Measurements from ENCODE around the gene SMIM28.
A peak's percentile ranks its signal among the peaks of the same experiment; 100 is the strongest.

SMIM28 gene

DNA sequence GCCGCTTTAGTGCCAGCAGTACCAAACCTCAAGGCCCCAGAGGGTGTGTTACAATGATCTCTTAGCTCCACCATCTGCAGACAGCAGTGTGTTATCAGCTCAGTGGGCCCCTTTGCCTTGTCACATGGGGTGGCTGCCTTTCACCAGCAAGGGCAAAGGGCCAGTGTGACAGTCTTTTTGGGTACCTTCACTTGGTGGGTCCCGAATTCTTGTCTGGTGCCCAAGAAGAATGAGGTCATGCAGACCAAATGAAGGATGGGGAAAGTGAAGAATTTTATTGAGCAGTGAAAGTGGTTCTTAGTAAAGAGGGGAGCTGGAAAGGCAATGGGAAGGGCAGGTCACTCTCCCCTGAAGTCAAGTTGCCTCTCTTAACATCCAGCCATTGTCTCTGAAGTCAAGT, 2.9 kb upstream of the SMIM28 start:
- no peak for DNase-seq

DNA sequence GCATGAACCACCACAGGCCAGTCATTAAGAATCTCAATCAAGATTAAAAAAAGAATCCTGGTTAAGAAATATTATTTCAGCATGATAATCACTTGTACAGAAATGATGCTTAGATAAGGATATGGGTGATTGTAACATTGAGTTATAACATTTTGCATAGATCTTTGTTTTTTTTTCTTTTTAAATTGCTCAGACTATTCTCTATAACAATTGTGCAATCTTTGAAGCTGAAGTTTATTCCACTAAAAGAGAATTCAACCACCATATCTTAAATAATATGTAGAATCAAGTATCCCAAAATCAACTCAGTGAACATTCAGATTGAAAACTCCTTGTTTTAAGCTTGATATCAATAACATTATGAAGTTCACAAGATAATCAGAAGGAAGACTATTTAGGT, 663 bp upstream of the SMIM28 start:
- no peak for DNase-seq

DNA sequence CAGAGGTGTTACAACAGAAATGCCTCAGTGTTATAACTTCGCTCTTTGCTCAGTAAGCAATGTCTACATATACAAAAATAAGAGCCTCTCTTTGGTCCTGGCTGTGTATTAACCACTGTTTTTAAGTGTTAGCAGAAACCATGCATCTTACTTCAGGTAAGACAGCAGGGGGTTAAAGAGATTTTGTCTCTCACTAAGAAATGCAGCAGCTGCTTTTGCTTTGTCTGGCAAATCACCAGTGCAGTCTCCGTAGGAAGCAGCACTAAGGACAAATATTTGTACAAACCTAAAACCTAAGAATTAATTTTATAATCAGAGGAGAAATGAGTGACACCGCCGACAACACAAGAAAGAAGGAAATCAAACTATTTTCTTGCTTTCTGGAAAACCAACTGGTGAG, 758 bp downstream of the SMIM28 start:
- DNase-seq: no peak

DNA sequence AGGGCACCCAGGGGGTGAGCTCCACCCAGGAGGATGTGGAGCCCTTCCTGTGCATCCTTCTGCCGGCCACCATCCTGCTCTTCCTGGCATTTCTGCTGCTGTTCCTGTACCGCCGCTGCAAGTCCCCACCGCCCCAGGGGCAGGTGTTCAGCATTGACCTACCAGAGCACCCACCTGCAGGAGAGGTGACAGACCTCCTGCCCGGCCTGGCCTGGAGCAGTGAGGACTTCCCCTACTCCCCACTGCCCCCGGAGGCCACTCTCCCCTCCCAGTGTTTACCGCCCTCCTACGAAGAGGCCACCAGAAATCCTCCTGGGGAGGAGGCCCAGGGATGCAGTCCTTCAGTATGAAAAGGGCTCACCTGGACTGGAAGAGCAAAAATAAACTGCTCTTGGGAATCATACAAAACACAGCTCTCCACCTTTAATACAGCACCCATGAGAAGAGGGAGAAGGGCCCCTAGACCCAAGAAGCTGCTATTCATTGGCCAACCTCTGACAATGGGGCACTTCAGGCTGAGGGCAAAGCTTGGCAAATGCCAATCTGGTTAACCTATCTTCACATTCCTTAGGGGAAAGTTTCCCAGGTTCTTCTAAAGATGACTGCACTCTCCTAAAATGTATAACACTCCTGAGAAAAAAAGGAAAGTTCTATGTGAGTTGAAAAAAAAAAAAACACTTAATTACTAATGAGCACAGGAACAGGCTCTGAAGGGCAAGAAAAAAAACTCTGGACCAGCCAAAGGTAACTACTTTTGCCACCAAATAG, 5.0 kb downstream of the SMIM28 start:
- DNase-seq: no peak

DNA sequence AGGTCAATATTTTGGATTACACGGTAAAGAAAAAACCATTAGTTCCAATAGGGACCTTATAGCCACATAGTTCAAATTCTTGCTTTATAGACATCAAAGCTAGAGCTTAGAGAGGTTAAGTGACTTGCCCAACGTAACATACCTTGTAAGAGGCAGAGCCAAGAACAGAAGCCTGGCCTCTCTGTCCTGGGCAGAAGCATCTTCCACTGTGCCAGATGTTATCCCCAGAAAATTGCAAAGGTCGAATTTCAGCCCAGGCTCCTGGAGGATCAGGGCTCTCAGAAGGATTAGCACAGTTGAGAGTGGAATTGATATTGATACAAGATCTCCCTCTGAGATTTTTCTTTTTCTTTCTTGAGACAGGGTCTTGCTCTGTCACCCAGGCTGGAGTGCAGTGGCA, 6.1 kb downstream of the SMIM28 start:
- DNase-seq: no peak

DNA sequence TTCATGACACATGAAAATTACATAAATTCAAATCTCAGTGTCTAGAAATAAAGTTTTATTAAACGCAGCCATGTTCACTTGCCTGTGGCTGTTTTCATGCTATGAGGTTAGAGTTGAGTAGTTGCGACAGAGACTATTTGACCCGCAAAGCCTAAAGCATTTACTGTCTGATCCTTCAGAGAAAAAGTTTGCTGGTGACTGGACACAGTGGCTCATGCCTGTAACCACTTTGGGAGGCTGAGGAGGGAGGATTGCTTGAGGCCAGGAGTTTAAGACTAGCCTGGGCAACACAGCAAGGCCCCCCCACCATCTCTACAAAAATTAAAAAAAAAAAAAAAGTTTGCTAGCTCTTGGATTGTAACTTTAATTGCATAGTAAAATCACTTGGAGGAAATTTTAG, 9.2 kb downstream of the SMIM28 start:
- DNase-seq: no peak

DNA sequence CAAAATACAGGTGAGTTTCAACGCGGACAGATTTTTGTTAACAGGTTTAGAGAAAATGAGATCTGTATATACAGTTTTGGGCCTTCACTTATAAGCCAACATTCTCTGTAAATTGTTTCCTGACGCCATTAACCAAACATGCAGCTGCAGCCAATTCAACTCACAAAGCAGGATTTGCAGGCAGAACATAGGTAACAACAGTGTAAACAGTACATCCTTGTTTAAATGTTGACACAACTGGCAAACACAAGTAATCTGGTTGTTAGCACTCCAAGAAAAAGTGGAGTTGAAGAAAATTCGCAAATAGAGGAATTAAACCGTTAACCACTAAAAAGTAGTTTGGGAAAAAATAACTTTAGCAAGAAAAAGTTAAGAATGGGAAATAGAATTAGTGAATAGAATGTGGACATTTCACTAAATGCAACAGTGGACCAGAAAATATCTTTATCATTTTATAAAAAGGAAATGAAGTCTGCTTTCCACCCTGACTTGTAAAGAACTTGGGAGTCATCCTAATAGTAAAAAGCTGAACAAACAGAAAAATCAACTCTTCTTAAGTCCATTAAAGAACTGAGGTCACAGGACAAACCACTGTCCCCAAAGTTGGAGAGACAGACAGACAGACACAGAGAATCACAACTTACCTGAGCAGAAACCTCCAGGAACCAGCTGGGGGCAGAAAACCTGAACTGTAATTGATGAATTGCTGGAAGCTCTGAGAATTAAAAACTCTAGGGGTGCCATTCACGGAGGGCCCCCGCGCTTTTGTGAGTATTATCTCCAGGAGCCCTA, 10.1 kb downstream of the SMIM28 start:
- no peak for DNase-seq

DNA sequence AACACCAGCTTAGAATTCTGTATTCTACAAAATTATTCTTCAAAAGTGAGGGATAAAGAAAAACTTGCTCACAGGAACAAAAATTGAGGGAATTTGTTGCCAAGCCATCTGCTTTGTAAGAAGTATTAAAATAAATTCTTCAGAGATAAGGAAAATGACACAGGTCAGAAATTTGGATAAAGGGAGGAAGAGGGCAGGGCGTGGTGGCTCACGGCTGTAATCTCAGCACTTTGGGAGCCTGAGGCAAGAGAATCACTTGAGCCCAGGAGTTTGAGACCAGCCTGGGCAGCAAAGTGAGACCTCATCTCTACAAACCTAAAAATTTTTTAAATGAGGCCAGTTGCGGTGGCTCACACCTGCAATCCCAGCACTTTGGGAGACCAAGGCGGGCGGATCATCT, 11.8 kb downstream of the SMIM28 start:
- DNase-seq: no peak

DNA sequence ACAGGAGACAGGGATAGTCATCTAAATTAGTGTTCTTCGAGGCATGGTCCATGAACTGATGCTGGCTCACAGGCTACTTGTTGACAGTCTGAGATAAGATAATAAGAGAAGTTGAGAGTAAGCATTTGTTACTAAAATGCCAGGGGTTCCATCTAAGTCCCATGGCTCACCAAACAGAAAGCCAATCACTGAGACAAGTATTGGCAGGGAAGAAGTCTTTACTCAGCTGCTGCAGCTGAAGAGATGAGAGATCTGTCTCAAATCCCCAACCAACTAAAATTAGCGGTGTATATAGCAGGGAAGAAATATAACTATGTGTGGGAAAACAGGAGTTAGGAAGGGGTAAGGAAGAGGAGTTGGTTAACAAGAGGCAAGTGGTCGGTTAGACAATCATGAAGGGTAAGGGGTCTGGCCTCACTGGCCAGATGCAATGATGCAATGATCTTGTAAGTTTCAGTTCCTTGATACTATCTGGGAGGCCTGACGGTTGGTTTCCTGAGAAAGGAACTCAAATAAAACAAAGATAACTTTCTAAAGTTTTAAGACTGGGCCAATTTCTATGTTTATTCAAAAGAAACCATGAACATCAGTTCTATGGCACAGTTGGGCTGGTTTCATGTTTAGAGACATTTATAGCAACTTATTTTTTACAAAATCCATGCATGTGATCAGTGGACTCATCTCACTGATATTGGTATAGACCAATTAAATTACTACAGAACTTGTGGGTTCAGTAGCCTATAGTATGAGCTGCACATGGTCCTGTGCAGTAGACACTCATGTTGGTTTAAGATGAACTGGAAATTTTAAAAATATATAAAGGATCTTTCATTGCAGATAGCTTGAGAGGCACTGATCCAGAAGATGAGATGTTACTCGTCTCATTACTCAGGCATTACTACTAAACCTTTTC, 16.4 kb downstream of the SMIM28 start:
- DNase-seq: no peak

DNA sequence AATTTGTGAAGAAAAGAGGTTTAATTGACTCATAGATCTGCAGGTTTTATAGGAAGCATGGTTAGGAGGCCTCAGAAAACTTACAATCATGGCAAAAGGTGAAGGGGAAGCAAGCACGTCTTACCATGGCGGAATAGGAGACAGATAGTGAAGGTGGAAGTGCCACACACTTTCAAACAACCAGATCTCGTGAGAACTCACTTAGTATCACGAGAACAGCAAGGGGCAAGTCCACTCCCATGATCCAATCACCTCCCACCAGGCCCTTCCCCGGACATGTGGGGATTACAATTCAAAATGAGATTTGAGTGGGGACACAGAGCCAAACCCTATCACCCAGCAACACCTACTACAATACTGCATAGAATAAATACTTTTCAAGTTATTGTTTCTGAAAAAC, 19.0 kb downstream of the SMIM28 start:
- no peak for DNase-seq

DNA sequence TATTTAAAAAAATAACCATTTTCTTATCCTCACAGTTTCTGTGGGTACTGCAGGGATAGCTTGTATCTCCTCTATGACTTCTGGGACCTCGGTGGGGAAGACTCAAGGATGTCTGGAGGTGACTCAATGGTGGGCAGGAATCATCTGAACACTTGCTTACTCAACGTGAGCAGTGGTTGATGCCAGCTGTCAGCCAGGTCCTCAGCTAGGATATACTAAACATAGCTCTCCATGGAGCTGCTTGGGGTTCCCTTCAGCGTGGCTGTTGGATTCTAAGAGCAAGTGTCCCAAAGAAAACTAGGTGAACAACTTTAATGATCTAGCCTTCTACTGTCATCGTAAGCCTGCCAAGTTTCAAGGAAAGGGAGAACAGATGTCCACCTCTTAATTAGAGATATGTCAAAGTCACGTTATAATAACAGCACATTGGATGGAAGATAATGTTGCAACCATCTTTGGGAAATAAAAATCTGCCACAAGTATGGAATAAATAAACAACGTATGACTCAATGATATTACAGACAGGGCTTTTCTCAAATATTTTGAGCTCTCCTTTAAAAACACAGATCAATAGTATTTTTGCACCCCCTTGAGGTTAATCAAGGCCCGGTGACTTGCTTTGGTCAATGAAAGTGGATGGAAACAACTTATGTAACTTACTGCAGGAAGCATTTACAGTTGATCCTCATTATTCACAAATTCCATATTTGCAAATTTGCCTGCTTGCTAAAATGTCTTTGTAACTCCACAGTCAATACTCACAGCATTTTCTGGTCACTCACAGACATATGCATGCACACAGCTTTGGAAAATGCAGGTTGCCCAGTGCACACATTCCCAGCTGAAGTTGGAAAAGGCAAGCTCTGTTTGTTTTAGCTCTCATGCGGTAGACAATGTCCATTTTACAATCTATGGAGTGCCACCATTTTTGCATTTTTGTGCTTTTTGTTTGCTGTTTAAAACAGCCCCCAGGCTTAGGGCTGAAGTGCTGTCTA, 19.7 kb downstream of the SMIM28 start:
- DNase-seq: peak; percentile 16

DNA sequence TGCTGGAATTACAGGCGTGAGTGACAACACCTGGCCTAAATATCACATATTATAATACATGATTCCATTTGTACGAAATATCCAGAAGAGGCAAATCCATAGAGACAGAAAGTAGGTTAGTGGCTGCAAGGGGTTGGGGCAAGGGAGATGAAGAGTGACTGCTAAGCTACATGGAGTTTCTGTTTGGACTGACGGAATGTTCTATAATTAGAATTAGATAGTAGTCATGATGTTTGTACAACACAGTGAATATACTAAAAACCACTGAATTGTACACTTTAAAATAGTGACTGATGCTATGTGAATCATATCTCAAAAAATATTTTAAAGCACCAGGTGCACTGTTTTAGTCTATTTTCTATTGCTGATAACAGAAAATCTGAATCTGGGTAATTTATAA, 22.6 kb downstream of the SMIM28 start:
- no peak for DNase-seq

DNA sequence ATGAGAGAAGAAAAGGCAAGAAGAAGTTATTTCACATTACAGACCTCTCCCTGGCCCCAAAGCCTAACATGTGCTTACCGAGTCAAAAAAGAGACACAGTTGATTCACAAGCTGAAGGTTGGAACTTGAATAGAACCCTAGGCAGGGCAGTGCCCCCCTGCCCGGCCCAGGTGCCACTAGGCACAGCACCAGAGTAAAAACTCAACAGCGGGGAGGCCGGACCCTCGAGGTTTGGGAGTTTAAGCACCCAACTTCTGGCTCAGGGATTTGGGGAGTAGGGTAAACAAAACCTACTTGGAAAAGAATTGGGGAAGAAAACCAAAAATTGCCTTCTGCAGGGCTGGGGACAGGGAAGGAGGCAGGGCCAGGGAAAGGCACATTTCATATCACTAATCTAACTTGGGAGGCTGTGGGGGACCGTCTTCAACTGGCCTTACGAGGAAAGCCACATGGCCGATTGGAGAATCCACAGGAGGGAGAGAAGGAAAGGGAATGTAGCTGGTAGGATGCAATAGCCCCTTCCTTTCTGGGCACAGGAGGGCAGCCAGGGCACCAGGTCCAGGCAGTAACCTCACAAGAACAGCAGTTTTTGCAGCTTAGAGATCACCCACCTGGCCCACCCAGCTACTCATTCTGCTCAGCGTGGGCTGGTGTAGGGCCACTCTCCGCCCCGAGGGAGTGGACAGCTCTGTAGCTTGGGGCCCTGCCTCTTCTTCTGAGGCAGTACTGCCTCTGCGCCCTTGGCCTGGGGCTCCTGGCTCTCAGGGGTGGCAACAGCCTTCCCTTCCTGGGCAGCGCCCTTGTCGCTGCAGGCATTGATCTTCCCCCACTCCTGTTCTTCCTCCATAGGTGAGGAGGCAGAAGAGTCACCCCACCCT, 24.5 kb downstream of the SMIM28 start:
- DNase-seq: no peak

DNA sequence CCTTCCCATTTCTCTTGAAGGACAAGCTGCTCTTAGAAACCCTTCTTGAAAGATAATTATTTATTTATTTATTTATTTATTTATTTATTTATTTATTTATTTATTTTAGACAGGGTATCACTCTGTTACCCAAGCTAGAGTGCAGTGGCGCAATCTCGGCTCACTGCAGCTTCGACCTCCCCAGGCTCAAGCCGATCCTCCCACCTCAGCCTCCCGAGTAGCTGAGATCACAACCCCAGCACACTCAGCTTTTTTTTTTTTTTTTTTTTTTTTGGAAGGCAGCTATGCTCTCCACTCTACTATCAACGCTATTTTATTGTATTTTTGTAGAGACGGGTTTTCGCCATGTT, 25.1 kb downstream of the SMIM28 start:
- no peak for DNase-seq

DNA sequence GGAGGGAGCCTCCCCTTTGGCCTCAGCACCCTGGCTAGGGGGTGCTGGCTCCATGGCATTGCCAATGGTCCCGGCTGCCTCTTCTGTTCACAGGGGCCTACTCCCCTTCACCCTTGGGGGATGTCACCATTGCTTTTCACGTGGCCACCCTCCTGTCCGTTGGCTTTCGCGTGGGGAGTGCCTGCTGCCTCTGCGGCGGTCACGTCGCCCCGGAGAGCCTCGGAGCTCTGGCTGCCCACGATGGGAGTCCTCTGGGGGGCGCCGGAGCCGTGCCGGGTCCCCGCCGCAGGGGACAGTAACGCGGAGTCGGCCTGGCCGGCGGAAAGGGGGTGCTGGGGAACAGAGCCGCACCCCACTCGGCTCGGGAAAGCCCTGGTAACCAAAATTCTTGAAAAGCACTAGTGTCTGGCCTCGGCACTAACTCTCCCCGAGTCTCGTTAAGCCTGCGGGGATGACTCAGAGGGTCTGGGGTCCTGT, 25.7 kb downstream of the SMIM28 start:
- no peak for DNase-seq

DNA sequence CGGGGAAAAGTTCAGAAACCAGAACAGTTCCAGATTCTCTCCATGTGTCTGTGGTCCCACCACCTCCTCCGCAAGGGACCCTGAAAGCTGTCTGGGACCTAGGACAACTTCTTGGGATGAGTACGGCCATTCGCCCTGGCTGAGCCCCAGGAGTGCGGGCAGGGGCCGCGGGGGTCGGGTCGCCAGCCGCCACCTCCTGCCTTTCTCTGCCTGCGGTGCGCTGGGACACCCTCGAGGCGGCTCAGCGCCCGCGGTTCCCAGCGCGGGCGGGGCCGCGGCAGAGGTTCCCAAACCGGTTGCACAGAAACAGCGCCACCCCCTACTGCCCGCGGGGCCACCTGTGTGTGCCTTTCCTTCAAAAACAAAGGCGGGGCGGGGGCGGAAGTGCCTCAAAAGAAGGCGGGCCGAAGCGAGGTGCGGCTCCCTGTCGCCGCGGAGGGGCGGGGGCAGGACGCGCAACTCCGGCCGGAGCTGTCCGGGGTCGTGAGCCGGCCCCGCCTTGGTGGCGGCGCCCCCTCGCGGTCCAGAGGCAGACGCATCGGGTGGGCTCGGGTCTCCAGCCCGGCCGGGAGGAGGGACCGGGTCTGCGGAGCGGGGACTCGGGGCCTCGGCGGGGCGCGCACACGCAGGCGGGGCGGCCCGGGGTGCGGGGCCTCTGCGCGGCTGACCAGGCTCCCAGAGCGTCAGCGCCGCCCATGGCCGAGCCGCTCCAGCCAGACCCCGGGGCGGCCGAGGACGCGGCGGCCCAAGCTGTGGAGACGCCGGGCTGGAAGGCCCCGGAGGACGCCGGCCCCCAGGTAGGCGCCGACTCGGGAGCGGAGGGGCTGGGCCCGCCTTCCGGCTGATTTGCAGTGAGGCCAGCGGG, 26.3 kb downstream of the SMIM28 start, which contains the start of gene HEBP2:
TSS of gene HEBP2 (plus strand) at position 423 of the 865 bp plus-strand sequence. CDS start at position 696, 273 bp downstream.
- peak; percentile 70 for DNase-seq

DNA sequence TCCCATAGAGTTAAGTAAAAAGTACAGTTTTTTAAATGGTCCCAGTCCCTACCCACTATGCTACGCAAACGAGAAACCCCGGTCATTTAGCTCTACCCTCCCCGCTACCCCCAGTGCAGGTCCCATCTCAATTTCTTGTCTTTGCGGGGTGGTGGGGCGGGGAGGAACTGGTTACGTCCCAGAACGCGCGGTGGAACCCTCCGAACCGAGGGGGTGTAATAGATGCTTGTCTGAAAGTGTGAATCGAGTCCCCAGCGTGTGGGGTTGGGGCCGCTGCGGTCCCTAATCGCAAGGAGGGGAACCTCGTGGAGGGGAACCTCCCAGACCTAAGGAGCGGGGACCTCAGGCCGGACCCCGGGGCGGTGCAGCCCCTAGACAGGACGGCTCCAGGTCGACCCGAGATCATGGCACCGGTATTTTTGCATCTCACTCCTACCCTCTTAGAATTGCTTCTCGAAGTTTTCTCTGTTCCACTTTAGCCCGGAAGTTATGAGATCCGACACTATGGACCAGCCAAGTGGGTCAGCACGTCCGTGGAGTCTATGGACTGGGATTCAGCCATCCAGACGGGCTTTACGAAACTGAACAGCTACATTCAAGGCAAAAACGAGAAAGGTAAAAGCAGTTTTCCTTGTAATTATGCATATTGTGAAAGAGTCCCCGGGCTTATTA, 27.1 kb downstream of the SMIM28 start:
- no peak for DNase-seq

DNA sequence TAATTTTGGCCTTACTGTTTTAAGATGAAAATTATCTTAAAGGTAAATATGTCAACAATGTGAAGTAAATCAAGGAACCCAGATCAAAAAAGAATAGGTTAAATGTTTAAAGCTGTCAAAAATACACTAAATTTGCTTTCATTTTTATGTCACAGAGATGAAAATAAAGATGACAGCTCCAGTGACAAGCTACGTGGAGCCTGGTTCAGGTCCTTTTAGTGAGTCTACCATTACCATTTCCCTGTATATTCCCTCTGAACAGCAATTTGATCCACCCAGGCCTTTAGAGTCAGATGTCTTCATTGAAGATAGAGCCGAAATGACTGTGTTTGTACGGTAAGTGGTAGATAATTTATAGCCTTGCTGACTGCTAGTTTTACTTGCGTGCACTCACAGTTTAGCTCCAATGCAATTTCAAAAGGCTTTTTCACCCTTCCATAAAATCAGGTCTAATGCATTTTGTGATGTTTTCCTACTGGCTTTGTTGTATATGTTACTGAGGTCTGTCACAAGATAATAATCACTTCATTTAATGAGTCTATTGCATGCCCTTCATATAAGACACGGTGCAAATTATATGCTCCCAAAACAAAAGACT, 28.2 kb downstream of the SMIM28 start:
- DNase-seq: peak; percentile 95

DNA sequence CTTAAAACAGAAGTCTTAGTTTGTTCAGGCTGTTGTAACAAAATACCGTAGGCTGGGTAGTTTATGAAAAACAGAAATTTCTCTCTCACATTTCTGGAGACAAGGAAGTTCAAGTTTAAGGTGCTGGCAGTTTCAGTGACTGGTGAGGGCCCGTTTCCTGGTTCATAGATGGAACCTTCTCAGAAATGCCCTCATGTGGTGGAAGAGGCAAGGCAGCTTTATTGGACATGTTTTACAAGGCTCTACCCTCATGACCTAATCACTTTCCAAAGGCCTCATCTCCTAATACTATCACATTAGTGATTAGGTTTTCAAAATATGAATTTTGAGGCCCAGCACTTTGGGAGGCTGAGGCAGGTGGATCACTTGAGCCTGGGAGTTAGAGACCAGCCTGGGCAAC, 28.7 kb downstream of the SMIM28 start:
- DNase-seq: peak; percentile 34
